Measurements from ENCODE around the gene SEMA5A.

DNA sequence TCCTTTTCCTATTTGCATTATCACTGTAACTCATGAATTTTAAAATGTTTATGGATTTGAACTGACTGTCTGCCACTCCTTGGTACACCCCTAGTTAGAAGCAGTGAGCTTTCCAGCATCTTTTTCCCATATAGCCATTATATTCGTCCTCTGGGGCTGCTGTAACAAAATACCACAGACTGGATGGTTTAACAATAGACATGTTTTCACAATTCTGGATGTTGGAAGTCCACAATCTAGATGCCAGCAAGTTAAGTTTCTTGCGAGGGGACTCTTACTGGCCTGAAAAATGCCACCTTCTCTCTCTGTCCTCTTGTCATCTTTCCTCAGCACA, 530.0 kb downstream of the SEMA5A start:
- TF ChIP-seq POLR2A (IDR thresholded peaks at IDR 0.05): no peak
- TF ChIP-seq, protein P1, sequence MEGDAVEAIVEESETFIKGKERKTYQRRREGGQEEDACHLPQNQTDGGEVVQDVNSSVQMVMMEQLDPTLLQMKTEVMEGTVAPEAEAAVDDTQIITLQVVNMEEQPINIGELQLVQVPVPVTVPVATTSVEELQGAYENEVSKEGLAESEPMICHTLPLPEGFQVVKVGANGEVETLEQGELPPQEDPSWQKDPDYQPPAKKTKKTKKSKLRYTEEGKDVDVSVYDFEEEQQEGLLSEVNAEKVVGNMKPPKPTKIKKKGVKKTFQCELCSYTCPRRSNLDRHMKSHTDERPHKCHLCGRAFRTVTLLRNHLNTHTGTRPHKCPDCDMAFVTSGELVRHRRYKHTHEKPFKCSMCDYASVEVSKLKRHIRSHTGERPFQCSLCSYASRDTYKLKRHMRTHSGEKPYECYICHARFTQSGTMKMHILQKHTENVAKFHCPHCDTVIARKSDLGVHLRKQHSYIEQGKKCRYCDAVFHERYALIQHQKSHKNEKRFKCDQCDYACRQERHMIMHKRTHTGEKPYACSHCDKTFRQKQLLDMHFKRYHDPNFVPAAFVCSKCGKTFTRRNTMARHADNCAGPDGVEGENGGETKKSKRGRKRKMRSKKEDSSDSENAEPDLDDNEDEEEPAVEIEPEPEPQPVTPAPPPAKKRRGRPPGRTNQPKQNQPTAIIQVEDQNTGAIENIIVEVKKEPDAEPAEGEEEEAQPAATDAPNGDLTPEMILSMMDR (IDR thresholded peaks at IDR 0.05 in 4 of 5, conservative IDR thresholded peaks at IDR 0.05 in 1 of 5): no peak

All from gastrocnemius medialis (tissue), 4 donors.